Endothelial cell (in vitro differentiated cells): Measurements from ENCODE around the gene ADGRB2. TPM values are rescaled to one million over a fixed set of nuclear protein-coding genes. Genes with fewer than 3 reads are reported as not detected.

Experiments used
- DNase-seq: peaks from one replicate; pipeline ENCODE4 v3.0.0; 2021; ENCODE audit warnings: low spot score
- H3K27ac Mint-ChIP-seq: one replicate; pipeline ENCODE4 v1.8.0; 2021; ENCODE audit warnings: mixed read lengths, inconsistent platforms; ENCODE audit not compliant: unreplicated experiment
- H3K27me3 Mint-ChIP-seq: one replicate; pipeline ENCODE4 v1.8.0; 2021; ENCODE audit warnings: mild to moderate bottlenecking, moderate library complexity, mixed read lengths, inconsistent platforms; ENCODE audit not compliant: unreplicated experiment
- H3K36me3 Mint-ChIP-seq: one replicate; pipeline ENCODE4 v1.8.0; 2021; ENCODE audit warnings: mild to moderate bottlenecking, low read depth, mixed read lengths, inconsistent platforms; ENCODE audit not compliant: unreplicated experiment
- H3K4me1 Mint-ChIP-seq: one replicate; pipeline ENCODE4 v1.8.0; 2021; ENCODE audit warnings: mild to moderate bottlenecking, mixed read lengths, inconsistent platforms; ENCODE audit not compliant: unreplicated experiment
- H3K4me3 Mint-ChIP-seq: one replicate; pipeline ENCODE4 v1.8.0; 2021; ENCODE audit warnings: mild to moderate bottlenecking, mixed read lengths, inconsistent platforms; ENCODE audit not compliant: unreplicated experiment
- H3K9me3 Mint-ChIP-seq: one replicate; pipeline ENCODE4 v1.8.0; 2021; ENCODE audit warnings: mixed read lengths, inconsistent platforms; ENCODE audit not compliant: unreplicated experiment
- CTCF ChIP-seq: fragments of 200-600 bp; sonication (generic); IDR thresholded peaks from one replicate; pipeline ENCODE4 v1.5.0; 2021; ENCODE audit warnings: antibody characterized with exemption; ENCODE audit not compliant: unreplicated experiment
- microRNA-seq: library from miRNA; unstranded; fragments of <30 nt; microRNA quantifications from one replicate; pipeline ENCODE4, GENCODE V29; 2020; ENCODE audit not compliant: unreplicated experiment
- total RNA-seq: library from RNA; stranded (reverse); fragmentation: NEBNext Ultra II Directional; extraction: Animal tissue kit (Norgen Biotek cat#: 25700); gene quantifications from one replicate; pipeline ENCODE4 v1.2.1, GENCODE V29; 2021; ENCODE audit not compliant: unreplicated experiment

The ADGRB2 gene
- total RNA-seq, 1 donor from 2014 or later, result 0.44 TPM

GRCh38 chr1:31678681-31679080 is 85.5 kb downstream of the ADGRB2 start:
- Mint-ChIP-seq H3K4me3 (no peak overlapping the region), H3K36me3 (no peaks in the 10 kb centered on the region), H3K4me1 (no peaks in the 10 kb centered on the region), H3K9me3 (no peaks in the 10 kb centered on the region), H3K27me3 (peaks cover 1% of the 10 kb centered on the region), H3K27ac (no peak overlapping the region)
- no peak for TF ChIP-seq CTCF
- no peak for DNase-seq

- Mint-ChIP-seq H3K27ac (no peak overlapping the region), H3K4me3 (no peak overlapping the region), H3K27me3 (peaks cover 1% of the 10 kb centered on the region), H3K9me3 (no peaks in the 10 kb centered on the region), H3K36me3 (no peaks in the 10 kb centered on the region), H3K4me1 (no peaks in the 10 kb centered on the region)
- DNase-seq, result no peak
- no peak for TF ChIP-seq CTCF
Observed at GRCh38 chr1:31677949-31678348, 86.2 kb downstream of the ADGRB2 start.

GRCh38 chr1:31677401-31677800 is 86.7 kb downstream of the ADGRB2 start:
- no peak overlapping the region for H3K27ac Mint-ChIP-seq

More at GRCh38 chr1:31677401-31677800, 86.7 kb downstream of the ADGRB2 start:
- peaks cover 1% of the 10 kb centered on the region for H3K27me3 Mint-ChIP-seq
- no peak for DNase-seq
- TF ChIP-seq CTCF, result no peak
- H3K36me3 Mint-ChIP-seq, result no peaks in the 10 kb centered on the region
- H3K4me3 Mint-ChIP-seq, result no peak overlapping the region
- H3K9me3 Mint-ChIP-seq, result no peaks in the 10 kb centered on the region
- no peaks in the 10 kb centered on the region for H3K4me1 Mint-ChIP-seq

Small RNA genes lying within 50 kb of the gene (microRNA-seq; reads per million reads assigned to microRNA genes)
- 0.70 reads per million, percentile 2 among the genes with 10 or more reads in this experiment for gene MIR4254

Other genes starting within 250 kb of the ADGRB2 start
- gene TINAGL1, start 187.8 kb downstream of the ADGRB2 start, total RNA-seq, result 4.5 TPM
- not detected for gene HCRTR1, start 146.7 kb downstream of the ADGRB2 start, total RNA-seq
- gene PEF1, start 119.5 kb downstream of the ADGRB2 start, total RNA-seq, result 70.9 TPM
- 5.3 TPM for gene COL16A1, start 60.3 kb downstream of the ADGRB2 start, total RNA-seq
- 1.5 TPM for gene SPOCD1, start 51.7 kb upstream of the ADGRB2 start, total RNA-seq
- gene PTP4A2, start 174.0 kb upstream of the ADGRB2 start, total RNA-seq, result 162 TPM
- gene KHDRBS1, start 249.5 kb upstream of the ADGRB2 start, total RNA-seq, result 203 TPM